K562 (cell line): ENCODE results near the gene LRRC74B. TPM values are rescaled to one million over a fixed set of nuclear protein-coding genes. Genes with fewer than 3 reads are reported as not detected.

Experiments used
- KLF1 ChIP-seq: fragments of 450-650 bp; IDR thresholded peaks from 2 replicates; pipeline ENCODE4 v1.6.1; 2016; ENCODE audit warnings: missing genetic modification characterization, missing compliant biosample characterization
- RBBP5 ChIP-seq: fragments of 200-600 bp; sonication (generic); IDR thresholded peaks from 2 replicates; pipeline ENCODE4 v1.6.1; 2012; ENCODE audit warnings: borderline replicate concordance, mild to moderate bottlenecking, low read length, control low read depth, inconsistent platforms; ENCODE audit not compliant: insufficient read depth, poor library complexity, severe bottlenecking
- SRSF1 ChIP-seq: fragments of 200-400 bp; formaldehyde crosslinking; IDR thresholded peaks from 2 replicates; pipeline ENCODE4 v1.6.1; 2017; ENCODE audit warnings: mild to moderate bottlenecking, low read depth, low read length, moderate library complexity
- TFE3 ChIP-seq: fragments of 450-650 bp; formaldehyde crosslinking; IDR thresholded peaks from 2 replicates; pipeline ENCODE4 v1.4.0; 2020; ENCODE audit warnings: mild to moderate bottlenecking, mixed read lengths
- TSC22D4 ChIP-seq: fragments of 450-650 bp; IDR thresholded peaks from 2 replicates; pipeline ENCODE4 v1.6.1; 2016; ENCODE audit warnings: missing genetic modification characterization, missing biosample characterization, control low read depth
- ZBTB7A ChIP-seq: IDR thresholded peaks from 2 replicates; pipeline ENCODE4 v1.6.1; 2011; ENCODE audit warnings: low read depth, mild to moderate bottlenecking, low read length, moderate library complexity, borderline replicate concordance; ENCODE audit not compliant: control insufficient read depth
- ZNF212 ChIP-seq: fragments of 450-650 bp; formaldehyde crosslinking; IDR thresholded peaks from 2 replicates; pipeline ENCODE4 v1.4.0; 2020; ENCODE audit warnings: mild to moderate bottlenecking
- ZNF232 ChIP-seq: sonication (generic); formaldehyde crosslinking; IDR thresholded peaks from 2 replicates; pipeline ENCODE4 v1.8.0; 2022; ENCODE audit warnings: mild to moderate bottlenecking, missing genetic modification reagents
- ZNF407 ChIP-seq: fragments of 450-650 bp; IDR thresholded peaks from 2 replicates; pipeline ENCODE4 v1.6.1; 2016; ENCODE audit warnings: low read depth
- polyA plus RNA-seq, 8 experiments: library from polyadenylated mRNA; depleted of rRNA in 4 of 8; stranded (reverse) in 5 of 8; unstranded in 3 of 8; fragments of >200 nt; fragmentation: Nextera tagmentation in 2 of 8; fragmentation: Illumina TruSeq in 1 of 8; extraction: Ambion mirVana in 2 of 8; extraction: Trizol in 1 of 8; gene quantifications; 2 replicates each; pipeline versions ENCODE4 v1.2.1 to v1.2.3, GENCODE V29; 2011 to 2014; ENCODE audit warnings: inconsistent platforms in 1 of 8, missing spikeins in 1 of 8
- total RNA-seq, 7 experiments: library from RNA; depleted of rRNA in 6 of 7; stranded (reverse); fragments of >200 nt in 6 of 7; fragmentation: Illumina TruSeq in 2 of 7; extraction: Trizol in 2 of 7; gene quantifications; 2 replicates each; pipeline versions ENCODE4 v1.2.1 to v1.2.3, GENCODE V29; 2011 to 2021; ENCODE audit warnings: low replicate concordance in 1 of 7

The LRRC74B gene
- total and polyA plus RNA-seq, 9 of the 15 experiments (the other 6 are each of a cell fraction or from before 2014, with no cell fraction given) = not detected

- TF ChIP-seq ZNF407 (no peak), ZNF212 (CRISPR knock-in tag) (no peak), ZNF232 (CRISPR knock-in tag) (no peak), RBBP5 (no peak), ZBTB7A (peak; percentile 3; the same call in 1 of the 2 replicates), KLF1 (tag) (0 out of 2 replicates have a peak, but pooled peaks have one; percentile 11), TSC22D4 (tag) (0 out of 2 replicates have a peak, but pooled peaks have one; percentile 77), SRSF1 (no peak), TFE3 (CRISPR knock-in tag) (no peak)
Observed at GRCh38 chr22:21051145-21051830, 5.5 kb downstream of the LRRC74B start (continued).
